ENCODE data around the gene KLHL7. TPM values are rescaled to one million over a fixed set of nuclear protein-coding genes. Genes with fewer than 3 reads are reported as not detected.

The KLHL7 gene
- total RNA-seq, 1 experiment from 2014 or later, result 20.6 TPM

GRCh38 chr7:23158546-23158945 is 53.0 kb downstream of the KLHL7 start:
- ChIA-PET CTCF (no interaction called here), RAD21 (ENCODE audit: low non-redundant PET in 1 of 2, low total read pairs in 2 of 2, uncharacterized antibody in 2 of 2, unreplicated experiment in 2 of 2) (no interaction called here), POLR2A (no interaction called here)
- no peak for ATAC-seq
- intact Hi-C loops (cut with micrococcal nuclease), result no loop called here
- H3K4me3 ChIP-seq (replicated peaks in 1 of 2; ENCODE audit: low read depth in 1 of 2, low read length in 2 of 2), result no peak overlapping the region
- H3K9me3 ChIP-seq (ENCODE audit: control insufficient read depth in 1 of 2, insufficient read depth in 1 of 2, low read depth in 1 of 2, low read length in 2 of 2), result no peaks in the 10 kb centered on the region
- no TSS peak for BruUV-seq (replicated peaks)
- H3K27me3 ChIP-seq (ENCODE audit: insufficient read depth, low read length), result no peaks in the 10 kb centered on the region
- H3K27ac ChIP-seq (ENCODE audit: low read depth, low read length), result no peak overlapping the region
- no peak overlapping the region for H3K4me2 ChIP-seq (ENCODE audit: low read length)
- 0 out of 4 replicates have a peak, but pooled peaks cover 0 to 2% of the 10 kb centered on the region in 2 experiments for H3K36me3 ChIP-seq (ENCODE audit: control insufficient read depth in 1 of 2, insufficient read depth in 2 of 2, low read length in 2 of 2)
- no peaks in the 10 kb centered on the region for H3K4me1 ChIP-seq (ENCODE audit: control insufficient read depth in 1 of 2, insufficient read depth in 2 of 2, low read length in 2 of 2)
- H2AFZ ChIP-seq (ENCODE audit: low read depth, low read length, poor library complexity, severe bottlenecking), result no peak overlapping the region
- DNase-seq (ENCODE audit: low read depth, low spot score), result no peak
- H3K79me2 ChIP-seq (ENCODE audit: insufficient read depth, low read length), result no peaks in the 10 kb centered on the region
- no peak for TF ChIP-seq SIN3A (IDR thresholded peaks at IDR 0.05; ENCODE audit: low read depth)
- TF ChIP-seq EGR1 (IDR thresholded peaks at IDR 0.05; ENCODE audit: low read depth), result no peak
- TF ChIP-seq ZFX (IDR thresholded peaks at IDR 0.05), result no peak
- TF ChIP-seq, protein P1, sequence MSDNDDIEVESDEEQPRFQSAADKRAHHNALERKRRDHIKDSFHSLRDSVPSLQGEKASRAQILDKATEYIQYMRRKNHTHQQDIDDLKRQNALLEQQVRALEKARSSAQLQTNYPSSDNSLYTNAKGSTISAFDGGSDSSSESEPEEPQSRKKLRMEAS (IDR thresholded peaks at IDR 0.05), result no peak
- TF ChIP-seq CBX3 (IDR thresholded peaks at IDR 0.05; ENCODE audit: low read depth), result no peak
- TF ChIP-seq, protein P2, sequence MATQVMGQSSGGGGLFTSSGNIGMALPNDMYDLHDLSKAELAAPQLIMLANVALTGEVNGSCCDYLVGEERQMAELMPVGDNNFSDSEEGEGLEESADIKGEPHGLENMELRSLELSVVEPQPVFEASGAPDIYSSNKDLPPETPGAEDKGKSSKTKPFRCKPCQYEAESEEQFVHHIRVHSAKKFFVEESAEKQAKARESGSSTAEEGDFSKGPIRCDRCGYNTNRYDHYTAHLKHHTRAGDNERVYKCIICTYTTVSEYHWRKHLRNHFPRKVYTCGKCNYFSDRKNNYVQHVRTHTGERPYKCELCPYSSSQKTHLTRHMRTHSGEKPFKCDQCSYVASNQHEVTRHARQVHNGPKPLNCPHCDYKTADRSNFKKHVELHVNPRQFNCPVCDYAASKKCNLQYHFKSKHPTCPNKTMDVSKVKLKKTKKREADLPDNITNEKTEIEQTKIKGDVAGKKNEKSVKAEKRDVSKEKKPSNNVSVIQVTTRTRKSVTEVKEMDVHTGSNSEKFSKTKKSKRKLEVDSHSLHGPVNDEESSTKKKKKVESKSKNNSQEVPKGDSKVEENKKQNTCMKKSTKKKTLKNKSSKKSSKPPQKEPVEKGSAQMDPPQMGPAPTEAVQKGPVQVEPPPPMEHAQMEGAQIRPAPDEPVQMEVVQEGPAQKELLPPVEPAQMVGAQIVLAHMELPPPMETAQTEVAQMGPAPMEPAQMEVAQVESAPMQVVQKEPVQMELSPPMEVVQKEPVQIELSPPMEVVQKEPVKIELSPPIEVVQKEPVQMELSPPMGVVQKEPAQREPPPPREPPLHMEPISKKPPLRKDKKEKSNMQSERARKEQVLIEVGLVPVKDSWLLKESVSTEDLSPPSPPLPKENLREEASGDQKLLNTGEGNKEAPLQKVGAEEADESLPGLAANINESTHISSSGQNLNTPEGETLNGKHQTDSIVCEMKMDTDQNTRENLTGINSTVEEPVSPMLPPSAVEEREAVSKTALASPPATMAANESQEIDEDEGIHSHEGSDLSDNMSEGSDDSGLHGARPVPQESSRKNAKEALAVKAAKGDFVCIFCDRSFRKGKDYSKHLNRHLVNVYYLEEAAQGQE (IDR thresholded peaks at IDR 0.05; ENCODE audit: low read depth), result no peak
- TF ChIP-seq YY1 (IDR thresholded peaks at IDR 0.05; ENCODE audit: extremely low read depth, insufficient replicate concordance, low read depth, low read length), result no peak
- no peak for TF ChIP-seq SP1 (IDR thresholded peaks at IDR 0.05; ENCODE audit: low read depth)
- TF ChIP-seq ZNF274 (IDR thresholded peaks at IDR 0.05; ENCODE audit: low read depth, low read length), result no peak
- TF ChIP-seq ATF3 (IDR thresholded peaks at IDR 0.05), result no peak
- TF ChIP-seq EZH2 (IDR thresholded peaks at IDR 0.05), result no peak
- TF ChIP-seq FOSL1 (IDR thresholded peaks at IDR 0.05; ENCODE audit: low read depth), result no peak
- TF ChIP-seq ELF1 (IDR thresholded peaks at IDR 0.05; ENCODE audit: borderline replicate concordance, low read depth), result no peak
- no peaks in the 10 kb centered on the region for H4K20me1 ChIP-seq (ENCODE audit: insufficient read depth)
- H3K9me2 ChIP-seq (ENCODE audit: insufficient read depth), result no peaks in the 10 kb centered on the region
- no peak overlapping the region for H3K9ac ChIP-seq (ENCODE audit: low read length)

Data from HCT116 (cell line).